ENCODE measurements around the gene GOLGA2. TPM values are rescaled to one million over a fixed set of nuclear protein-coding genes. Genes with fewer than 3 reads are reported as not detected.

The GOLGA2 gene
- total and polyA plus RNA-seq, 2 of the 4 experiments (the other 2 are of a cell fraction): 118 to 146 TPM

DNA sequence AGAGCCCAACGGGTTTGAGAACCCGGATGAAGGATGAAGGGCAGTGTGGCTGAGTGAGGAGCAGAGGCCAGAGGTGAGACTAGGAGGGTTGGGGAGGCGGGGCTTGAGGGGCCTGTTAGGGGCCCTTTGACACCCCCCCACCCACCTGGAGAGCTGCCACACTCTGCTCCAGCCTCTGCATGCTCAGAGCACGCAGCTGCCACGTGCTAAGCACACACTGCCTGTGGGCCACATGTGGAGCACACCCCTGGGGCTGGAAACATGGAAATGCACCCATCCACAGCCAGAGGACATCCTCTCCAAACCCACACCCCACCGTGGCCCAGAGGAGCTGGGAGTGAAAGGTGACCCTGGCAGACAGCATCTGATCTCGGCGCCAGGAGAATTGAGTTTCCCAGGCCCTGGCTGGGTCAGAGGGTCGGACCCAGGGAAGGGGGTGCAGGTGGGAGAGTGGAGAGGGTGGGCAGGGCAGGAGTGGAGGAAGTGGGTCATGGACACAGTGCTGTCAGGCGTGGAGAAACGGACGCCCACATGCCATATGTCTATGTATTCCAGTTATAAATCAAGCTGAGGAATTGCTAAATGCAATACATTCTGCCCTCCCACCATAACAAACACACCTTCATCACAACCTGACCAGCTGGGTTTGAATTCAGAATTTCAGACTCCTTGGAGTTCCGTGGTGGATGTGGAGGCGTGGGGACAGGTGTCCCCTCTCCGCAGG is 66.7 kb downstream of the GOLGA2 start:
- no CpG with 5 or more reads among the region's 15 CpGs for WGBS, 2 experiments (ENCODE audit: extremely low coverage in 2 of 2, insufficient read length in 1 of 2)
- Histone ChIP-seq H3K4me1 (ENCODE audit: control insufficient read depth, insufficient read depth, low read length) (peaks cover 2% of the 10 kb centered on the region; the same call in 1 of the 2 replicates), H3K56ac (ENCODE audit: extremely low read depth, insufficient read depth, low read length) (no peak overlapping the region), H3K79me1 (ENCODE audit: low read depth in 1 of 2, low read length in 2 of 2) (peaks cover 0 to 4% of the 10 kb centered on the region in 2 experiments; a peak in 1 of 4 replicates), H3K18ac (ENCODE audit: low read depth, low read length) (no peak overlapping the region), H2AK9ac (replicated peaks; ENCODE audit: low read depth, low read length, poor library complexity) (peak overlapping the region; percentile 82), H3K14ac (replicated peaks; ENCODE audit: low read depth, low read length) (no peak overlapping the region), H3K9ac (ENCODE audit: low read depth, low read length) (no peak overlapping the region), H2AFZ (replicated peaks; ENCODE audit: low read length, poor library complexity) (no peak overlapping the region), H3K23ac (ENCODE audit: low read depth, low read length) (no peak overlapping the region), H4K91ac (ENCODE audit: insufficient read depth, low read depth, low read length) (no peak overlapping the region), H3K9me1 (ENCODE audit: insufficient read depth, low read length) (no peaks in the 10 kb centered on the region; the same call in 1 of the 2 replicates), H2AK5ac (ENCODE audit: low read depth, low read length) (no peak overlapping the region), H2BK20ac (ENCODE audit: low read depth, low read length) (no peak overlapping the region), H2BK120ac (ENCODE audit: low read depth, low read length) (no peak overlapping the region), H4K5ac (ENCODE audit: low read depth, low read length) (no peak overlapping the region), H3K36me3 (ENCODE audit: control insufficient read depth, insufficient read depth, low read length) (no peaks in the 10 kb centered on the region), H3K9me3 (ENCODE audit: control insufficient read depth, insufficient read depth, low read length) (no peaks in the 10 kb centered on the region), H3K4me2 (ENCODE audit: low read depth, low read length) (no peak overlapping the region), H3K4ac (ENCODE audit: low read depth, low read length) (no peak overlapping the region), H4K20me1 (ENCODE audit: insufficient read depth, low read length) (no peaks in the 10 kb centered on the region), H3K27me3 (ENCODE audit: control insufficient read depth, insufficient read depth, low read length) (no peaks in the 10 kb centered on the region), H3K4me3 (ENCODE audit: insufficient read depth, low read depth, low read length) (no peak overlapping the region), H3K27ac (ENCODE audit: insufficient read depth, low read length) (no peak overlapping the region), H2BK5ac (ENCODE audit: low read depth, low read length, poor library complexity, severe bottlenecking) (no peak overlapping the region), H4K8ac (ENCODE audit: low read depth in 2 of 2, low read length in 2 of 2) (no peak overlapping the region), H2BK15ac (ENCODE audit: low read depth, low read length) (no peak overlapping the region)
- TF ChIP-seq, protein P1, sequence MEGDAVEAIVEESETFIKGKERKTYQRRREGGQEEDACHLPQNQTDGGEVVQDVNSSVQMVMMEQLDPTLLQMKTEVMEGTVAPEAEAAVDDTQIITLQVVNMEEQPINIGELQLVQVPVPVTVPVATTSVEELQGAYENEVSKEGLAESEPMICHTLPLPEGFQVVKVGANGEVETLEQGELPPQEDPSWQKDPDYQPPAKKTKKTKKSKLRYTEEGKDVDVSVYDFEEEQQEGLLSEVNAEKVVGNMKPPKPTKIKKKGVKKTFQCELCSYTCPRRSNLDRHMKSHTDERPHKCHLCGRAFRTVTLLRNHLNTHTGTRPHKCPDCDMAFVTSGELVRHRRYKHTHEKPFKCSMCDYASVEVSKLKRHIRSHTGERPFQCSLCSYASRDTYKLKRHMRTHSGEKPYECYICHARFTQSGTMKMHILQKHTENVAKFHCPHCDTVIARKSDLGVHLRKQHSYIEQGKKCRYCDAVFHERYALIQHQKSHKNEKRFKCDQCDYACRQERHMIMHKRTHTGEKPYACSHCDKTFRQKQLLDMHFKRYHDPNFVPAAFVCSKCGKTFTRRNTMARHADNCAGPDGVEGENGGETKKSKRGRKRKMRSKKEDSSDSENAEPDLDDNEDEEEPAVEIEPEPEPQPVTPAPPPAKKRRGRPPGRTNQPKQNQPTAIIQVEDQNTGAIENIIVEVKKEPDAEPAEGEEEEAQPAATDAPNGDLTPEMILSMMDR (conservative IDR thresholded peaks at IDR 0.05; ENCODE audit: low read depth, low read length): no peak
- TF ChIP-seq RFX5 (IDR thresholded peaks at IDR 0.05; ENCODE audit: low read depth, low read length) (no peak), NFE2L2 (IDR thresholded peaks at IDR 0.05; ENCODE audit: low read depth, low read length) (no peak), CEBPB (IDR thresholded peaks at IDR 0.05; ENCODE audit: low read depth, low read length) (no peak), MAZ (IDR thresholded peaks at IDR 0.05; ENCODE audit: borderline replicate concordance, low read depth, low read length) (no peak), CHD1 (IDR thresholded peaks at IDR 0.05; ENCODE audit: low read depth, low read length) (no peak), MXI1 (IDR thresholded peaks at IDR 0.05; ENCODE audit: borderline replicate concordance, low read depth, low read length) (no peak), BHLHE40 (IDR thresholded peaks at IDR 0.05; ENCODE audit: low read depth, low read length) (no peak), MAFK (IDR thresholded peaks at IDR 0.05; ENCODE audit: low read depth, low read length) (no peak), RAD21 (IDR thresholded peaks at IDR 0.05; ENCODE audit: low read length) (no peak)
- no peak for DNase-seq
- in situ Hi-C loops (cut with MboI; ENCODE audit: low sequenced_read_pairs): no loop called here
- no TSS peak for BruUV-seq (replicated peaks)
- ChIA-PET CTCF (no interaction called here), POLR2A (ENCODE audit: unreplicated experiment) (no interaction called here)
- dilution Hi-C loops (cut with HindIII; ENCODE audit: low sequenced_read_pairs, unreplicated experiment): no loop called here
- intact Hi-C loops (cut with micrococcal nuclease): no loop called here
- ATAC-seq (ENCODE audit: low read depth): no peak
